H9 (cell line): ENCODE results near the gene CNMD. TPM values are rescaled to one million over a fixed set of nuclear protein-coding genes. Genes with fewer than 3 reads are reported as not detected.

ENCODE experiments used
- DNase-seq: peaks from one replicate; pipeline ENCODE4 v3.0.0-alpha.2; 2017
- H2AFZ ChIP-seq: one replicate; pipeline ENCODE4 v1.6.1; 2013; ENCODE audit warnings: mild to moderate bottlenecking, low read length, control low read depth, moderate library complexity
- H2AK5ac ChIP-seq: 2 replicates; pipeline ENCODE4 v1.6.1; 2013; ENCODE audit warnings: low read length, control low read depth, mixed read lengths; ENCODE audit not compliant: insufficient read length
- H2BK120ac ChIP-seq: one replicate; pipeline ENCODE4 v1.6.1; 2013; ENCODE audit warnings: low read depth, mild to moderate bottlenecking, low read length, control low read depth, inconsistent platforms; ENCODE audit not compliant: poor library complexity, severe bottlenecking
- H2BK12ac ChIP-seq: 2 replicates; pipeline ENCODE4 v1.6.1; 2013; ENCODE audit warnings: low read length, control low read depth, mixed read lengths, low read depth; ENCODE audit not compliant: insufficient read length
- H2BK15ac ChIP-seq: 2 replicates; pipeline ENCODE4 v1.6.1; 2013; ENCODE audit warnings: low read depth, low read length, control low read depth
- H2BK20ac ChIP-seq: one replicate; pipeline ENCODE4 v1.6.1; 2013; ENCODE audit warnings: low read depth, mild to moderate bottlenecking, low read length, control low read depth, inconsistent platforms; ENCODE audit not compliant: poor library complexity, severe bottlenecking
- H2BK5ac ChIP-seq: 2 replicates; pipeline ENCODE4 v1.6.1; 2013; ENCODE audit warnings: low read length, control low read depth, mixed read lengths; ENCODE audit not compliant: insufficient read length
- H3K14ac ChIP-seq: 2 replicates; pipeline ENCODE4 v1.6.1; 2013; ENCODE audit warnings: low read length, control low read depth; ENCODE audit not compliant: insufficient read depth
- H3K18ac ChIP-seq: 2 replicates; pipeline ENCODE4 v1.6.1; 2013; ENCODE audit warnings: low read depth, mild to moderate bottlenecking, mixed read lengths, low read length, control low read depth; ENCODE audit not compliant: insufficient read length
- H3K23ac ChIP-seq: 2 replicates; pipeline ENCODE4 v1.6.1; 2013; ENCODE audit warnings: low read length, control low read depth, mixed read lengths, low read depth; ENCODE audit not compliant: insufficient read length
- H3K23me2 ChIP-seq: 2 replicates; pipeline ENCODE4 v1.6.1; 2013; ENCODE audit warnings: low read depth, mild to moderate bottlenecking, mixed read lengths, low read length, control low read depth; ENCODE audit not compliant: insufficient read length, poor library complexity, severe bottlenecking
- H3K27ac ChIP-seq: 2 replicates; pipeline ENCODE4 v1.5.1; 2013; ENCODE audit warnings: low read length, control low read depth, mixed read lengths, low read depth; ENCODE audit not compliant: insufficient read length
- H3K27me3 ChIP-seq: 2 replicates; pipeline ENCODE4 v1.6.1; 2013; ENCODE audit warnings: low read length, control low read depth, inconsistent platforms; ENCODE audit not compliant: insufficient read depth
- H3K4ac ChIP-seq: 2 replicates; pipeline ENCODE4 v1.6.1; 2013; ENCODE audit warnings: low read depth, mild to moderate bottlenecking, control low read depth, inconsistent platforms, low read length, moderate library complexity
- H3K4me1 ChIP-seq: 2 replicates; pipeline ENCODE4 v1.6.1; 2013; ENCODE audit warnings: low read length, control low read depth, inconsistent platforms; ENCODE audit not compliant: insufficient read depth
- H3K4me2 ChIP-seq: 2 replicates; pipeline ENCODE4 v1.6.1; 2013; ENCODE audit warnings: low read length, control low read depth, mixed read lengths; ENCODE audit not compliant: insufficient read length, insufficient read depth
- H3K56ac ChIP-seq: 2 replicates; pipeline ENCODE4 v1.6.1; 2013; ENCODE audit warnings: low read depth, mild to moderate bottlenecking, mixed read lengths, low read length, control low read depth; ENCODE audit not compliant: insufficient read length
- H3K79me1 ChIP-seq: 2 replicates; pipeline ENCODE4 v1.6.1; 2013; ENCODE audit warnings: low read depth, mild to moderate bottlenecking, moderate library complexity, low read length, control low read depth, inconsistent platforms; ENCODE audit not compliant: insufficient read depth, poor library complexity, severe bottlenecking
- H3K79me2 ChIP-seq: 2 replicates; pipeline ENCODE4 v1.6.1; 2013; ENCODE audit warnings: low read length, control low read depth, inconsistent platforms; ENCODE audit not compliant: insufficient read depth
- H3K9ac ChIP-seq: 2 replicates; pipeline ENCODE4 v1.6.1; 2013; ENCODE audit warnings: low read length, control low read depth, mixed read lengths; ENCODE audit not compliant: insufficient read length; ENCODE audit errors: extremely low read depth
- H3K9me3 ChIP-seq: one replicate; pipeline ENCODE4 v1.6.1; 2013; ENCODE audit warnings: low read depth, low read length, inconsistent platforms; ENCODE audit not compliant: control insufficient read depth
- H3T11ph ChIP-seq: one replicate; pipeline ENCODE4 v1.6.1; 2013; ENCODE audit warnings: mild to moderate bottlenecking, low read length, control low read depth, inconsistent platforms
- H4K20me1 ChIP-seq: one replicate; pipeline ENCODE4 v1.6.1; 2013; ENCODE audit not compliant: control insufficient read depth, insufficient read length, insufficient read depth
- H4K5ac ChIP-seq: 2 replicates; pipeline ENCODE4 v1.6.1; 2013; ENCODE audit warnings: low read depth, mild to moderate bottlenecking, mixed read lengths, low read length, control low read depth; ENCODE audit not compliant: insufficient read length
- H4K8ac ChIP-seq: replicated peaks from 2 replicates; pipeline ENCODE4 v1.6.1; 2013; ENCODE audit warnings: low read length, control low read depth, mixed read lengths, low read depth; ENCODE audit not compliant: insufficient read length
- H4K91ac ChIP-seq: 2 replicates; pipeline ENCODE4 v1.6.1; 2013; ENCODE audit warnings: low read depth, mild to moderate bottlenecking, moderate library complexity, mixed read lengths, low read length, control low read depth; ENCODE audit not compliant: insufficient read length
- H3K27ac Mint-ChIP-seq, 3 experiments: 2 replicates in 2 of 3; 3 replicates in 1 of 3; pipeline ENCODE4 v1.8.0; 2020 to 2021; ENCODE audit warnings: mixed read lengths in 3 of 3, mild to moderate bottlenecking in 1 of 3, moderate library complexity in 1 of 3
- H3K27me3 Mint-ChIP-seq: 2 replicates; pipeline ENCODE4 v1.8.0; 2021; ENCODE audit warnings: low read depth, mild to moderate bottlenecking, moderate library complexity, mixed read lengths
- H3K36me3 Mint-ChIP-seq, 3 experiments: 2 replicates in 2 of 3; 3 replicates in 1 of 3; pipeline ENCODE4 v1.8.0; 2020 to 2021; ENCODE audit warnings: low read depth in 3 of 3, mixed read lengths in 3 of 3; ENCODE audit not compliant: insufficient read depth in 1 of 3
- H3K4me1 Mint-ChIP-seq, 2 experiments: 2 replicates each; pipeline ENCODE4 v1.8.0; 2020; ENCODE audit warnings: mixed read lengths in 2 of 2
- H3K4me3 Mint-ChIP-seq, 2 experiments: 2 replicates in 1 of 2; 3 replicates in 1 of 2; pipeline ENCODE4 v1.8.0; 2020 to 2021; ENCODE audit warnings: mild to moderate bottlenecking in 2 of 2, mixed read lengths in 2 of 2, moderate library complexity in 1 of 2
- H3K9me3 Mint-ChIP-seq, 2 experiments: 2 replicates in 1 of 2; 3 replicates in 1 of 2; pipeline ENCODE4 v1.8.0; 2020; ENCODE audit warnings: mild to moderate bottlenecking in 2 of 2, mixed read lengths in 2 of 2, moderate library complexity in 1 of 2
- WGBS: extraction: QIAGEN DNeasy Blood & Tissue Kit; methylation state at CpG from one replicate; pipeline ENCODE4 v1.1.7; 2013; ENCODE audit warnings: missing lambda C conversion rate, low lambda C conversion rate, mixed read lengths; ENCODE audit not compliant: insufficient read length; ENCODE audit errors: extremely low coverage; 5-methylcytosine and 5-hydroxymethylcytosine counted together
- total RNA-seq: library from RNA; stranded (reverse); gene quantifications from 2 replicates; pipeline ENCODE4 v1.2.1, GENCODE V29; 2021
- TF ChIP-seq, protein P1 (sequence below): fragments of 200-600 bp; sonication (generic); conservative IDR thresholded peaks from 3 replicates; pipeline ENCODE4 v1.8.0; 2021; ENCODE audit warnings: antibody characterized with exemption, mild to moderate bottlenecking

The CNMD gene
- total RNA-seq, 1 experiment from 2014 or later: 96.0 TPM

DNA sequence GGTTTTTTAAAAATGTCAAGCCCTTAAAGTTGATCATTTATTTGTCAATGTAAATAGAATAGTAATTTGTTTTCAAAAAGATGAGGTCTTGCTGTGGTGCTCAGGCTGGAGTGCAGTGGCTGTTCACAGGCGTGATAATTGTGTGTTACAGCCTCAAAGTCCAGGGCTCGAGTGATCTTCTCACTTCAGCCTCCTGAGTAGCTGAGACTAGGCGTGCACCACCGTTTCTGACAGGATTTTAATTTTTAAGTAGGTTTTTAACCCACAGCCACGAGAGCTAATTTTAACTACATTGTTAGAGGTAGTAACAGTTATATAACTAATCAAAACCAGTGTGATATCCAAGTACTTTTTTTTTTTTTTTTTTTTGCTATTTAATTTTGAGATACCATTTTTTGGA, 43.1 kb downstream of the CNMD start:
- H3K27me3 ChIP-seq: no peaks in the 10 kb centered on the region
- H2BK5ac ChIP-seq: no peak overlapping the region
- H3K4me1 ChIP-seq: no peaks in the 10 kb centered on the region
- no peak overlapping the region for H3K27ac ChIP-seq
- H3K9me3 Mint-ChIP-seq: no peaks in the 10 kb centered on the region
- no peak overlapping the region for H2BK120ac ChIP-seq
- peaks cover 2 to 15% (median 9%) of the 10 kb centered on the region in 3 experiments; a peak in 4 of 7 replicates for H3K36me3 Mint-ChIP-seq
- H3K9ac ChIP-seq: no peak overlapping the region
- no peaks in the 10 kb centered on the region for H4K20me1 ChIP-seq
- no peak overlapping the region for H3K4ac ChIP-seq
- H3K4me2 ChIP-seq: no peak overlapping the region
- H3K14ac ChIP-seq: no peak overlapping the region
- WGBS: no CpG with 5 or more reads among the region's 5 CpGs
- H3K4me3 Mint-ChIP-seq: no peak overlapping the region
- H3T11ph ChIP-seq: no peak overlapping the region
- no peak overlapping the region for H2AFZ ChIP-seq
- H3K9me3 ChIP-seq: no peaks in the 10 kb centered on the region
- DNase-seq: no peak
- H4K91ac ChIP-seq: no peak overlapping the region
- H3K56ac ChIP-seq: no peak overlapping the region
- H2AK5ac ChIP-seq: no peak overlapping the region
- no peak overlapping the region for H2BK12ac ChIP-seq
- no peaks in the 10 kb centered on the region for H3K27me3 Mint-ChIP-seq
- TF ChIP-seq, protein P1, sequence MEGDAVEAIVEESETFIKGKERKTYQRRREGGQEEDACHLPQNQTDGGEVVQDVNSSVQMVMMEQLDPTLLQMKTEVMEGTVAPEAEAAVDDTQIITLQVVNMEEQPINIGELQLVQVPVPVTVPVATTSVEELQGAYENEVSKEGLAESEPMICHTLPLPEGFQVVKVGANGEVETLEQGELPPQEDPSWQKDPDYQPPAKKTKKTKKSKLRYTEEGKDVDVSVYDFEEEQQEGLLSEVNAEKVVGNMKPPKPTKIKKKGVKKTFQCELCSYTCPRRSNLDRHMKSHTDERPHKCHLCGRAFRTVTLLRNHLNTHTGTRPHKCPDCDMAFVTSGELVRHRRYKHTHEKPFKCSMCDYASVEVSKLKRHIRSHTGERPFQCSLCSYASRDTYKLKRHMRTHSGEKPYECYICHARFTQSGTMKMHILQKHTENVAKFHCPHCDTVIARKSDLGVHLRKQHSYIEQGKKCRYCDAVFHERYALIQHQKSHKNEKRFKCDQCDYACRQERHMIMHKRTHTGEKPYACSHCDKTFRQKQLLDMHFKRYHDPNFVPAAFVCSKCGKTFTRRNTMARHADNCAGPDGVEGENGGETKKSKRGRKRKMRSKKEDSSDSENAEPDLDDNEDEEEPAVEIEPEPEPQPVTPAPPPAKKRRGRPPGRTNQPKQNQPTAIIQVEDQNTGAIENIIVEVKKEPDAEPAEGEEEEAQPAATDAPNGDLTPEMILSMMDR: no peak
- no peaks in the 10 kb centered on the region for H3K79me1 ChIP-seq
- H4K8ac ChIP-seq: no peak overlapping the region
- H4K5ac ChIP-seq: no peak overlapping the region
- H3K79me2 ChIP-seq: no peaks in the 10 kb centered on the region
- no peak overlapping the region for H3K18ac ChIP-seq
- H3K27ac Mint-ChIP-seq: no peak overlapping the region
- H2BK15ac ChIP-seq: no peak overlapping the region
- no peak overlapping the region for H3K23ac ChIP-seq
- H2BK20ac ChIP-seq: no peak overlapping the region
- H3K23me2 ChIP-seq: no peaks in the 10 kb centered on the region
- H3K4me1 Mint-ChIP-seq: peaks cover 0 to under 1% of the 10 kb centered on the region in 2 experiments; a peak in 1 of 4 replicates
